HUES64 (cell line): ENCODE results near the gene SLX4.

ENCODE experiments used
- H3K27ac ChIP-seq: 2 replicates; pipeline ENCODE4 v1.7.0; 2013; ENCODE audit warnings: low read depth, low read length, inconsistent platforms
- H3K27me3 ChIP-seq: 2 replicates; pipeline ENCODE4 v1.6.1; 2013; ENCODE audit warnings: mild to moderate bottlenecking, low read length; ENCODE audit not compliant: insufficient read depth
- H3K36me3 ChIP-seq: 2 replicates; pipeline ENCODE4 v1.6.1; 2013; ENCODE audit warnings: mild to moderate bottlenecking, low read length; ENCODE audit not compliant: insufficient read depth
- H3K4me1 ChIP-seq: 2 replicates; pipeline ENCODE4 v1.6.1; 2013; ENCODE audit warnings: mild to moderate bottlenecking, low read length, moderate library complexity; ENCODE audit not compliant: insufficient read depth
- H3K4me3 ChIP-seq: 2 replicates; pipeline ENCODE4 v1.5.1; 2013; ENCODE audit warnings: mild to moderate bottlenecking, low read length, moderate library complexity
- H3K9ac ChIP-seq: 2 replicates; pipeline ENCODE4 v1.6.1; 2013; ENCODE audit warnings: mild to moderate bottlenecking, low read depth, low read length
- H3K9me3 ChIP-seq: 2 replicates; pipeline ENCODE4 v1.6.1; 2013; ENCODE audit warnings: low read depth, low read length; ENCODE audit not compliant: insufficient read depth
- whole genome bisulfite sequencing: fragments of 150-250, 120-280 bp; methylation state at CpG from one replicate; pipeline ENCODE4 v1.1.7; 2013; ENCODE audit warnings: missing lambda C conversion rate; 5-methylcytosine and 5-hydroxymethylcytosine counted together

The SLX4 gene

GRCh38 chr16:3578121-3578520 lies 33.3 kb downstream of the SLX4 start:
- H3K27me3 ChIP-seq = no peaks in the 10 kb centered on the region
- no peaks in the 10 kb centered on the region for H3K9me3 ChIP-seq
- H3K4me1 ChIP-seq = no peaks in the 10 kb centered on the region
- H3K4me3 ChIP-seq = no peak overlapping the region
- 92% methylated on average over 8 of the region's 8 CpGs for WGBS
- H3K36me3 ChIP-seq = peaks cover 8% of the 10 kb centered on the region; the same call in 1 of the 2 replicates
- no peak overlapping the region for H3K27ac ChIP-seq
- no peak overlapping the region for H3K9ac ChIP-seq

DNA sequence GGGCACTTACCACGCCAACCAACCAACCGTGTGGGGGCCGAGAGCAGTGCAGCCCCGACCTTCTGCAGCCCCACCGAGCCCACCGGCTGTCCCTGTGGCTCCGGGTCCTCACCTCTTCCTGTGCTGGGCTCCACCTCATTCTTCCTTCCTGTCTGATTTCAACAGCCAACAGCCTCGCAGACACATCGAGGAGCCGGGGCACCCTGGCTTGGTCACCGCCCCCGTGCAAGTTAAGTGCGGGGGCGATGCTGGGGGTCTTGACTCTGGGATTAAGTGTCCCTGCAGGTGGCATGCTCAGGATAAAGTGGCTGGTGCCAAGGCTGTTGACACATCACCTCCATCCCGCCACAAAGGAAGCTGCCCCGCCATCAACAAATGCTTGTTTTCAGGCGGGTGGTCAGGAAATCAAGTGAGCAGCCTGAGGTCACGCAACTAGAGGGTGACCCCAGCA lies 34.1 kb downstream of the SLX4 start, which contains the start of gene NLRC3:
TSS of gene NLRC3 (minus strand) at position 102 of the 451 bp plus-strand sequence. CDS start 12,367 bp downstream, outside the sequence.
- Histone ChIP-seq H3K27ac (no peak within 1 kb of the TSS), H3K9ac (no peak within 1 kb of the TSS), H3K36me3 (0 out of 2 replicates have a peak, but pooled peaks cover 2% of the 10 kb centered on the region), H3K9me3 (no peaks in the 10 kb centered on the region), H3K4me3 (no peak within 1 kb of the TSS), H3K4me1 (no peaks in the 10 kb centered on the region), H3K27me3 (no peaks in the 10 kb centered on the region)
- WGBS = 85% methylated on average over 18 of the region's 18 CpGs

DNA sequence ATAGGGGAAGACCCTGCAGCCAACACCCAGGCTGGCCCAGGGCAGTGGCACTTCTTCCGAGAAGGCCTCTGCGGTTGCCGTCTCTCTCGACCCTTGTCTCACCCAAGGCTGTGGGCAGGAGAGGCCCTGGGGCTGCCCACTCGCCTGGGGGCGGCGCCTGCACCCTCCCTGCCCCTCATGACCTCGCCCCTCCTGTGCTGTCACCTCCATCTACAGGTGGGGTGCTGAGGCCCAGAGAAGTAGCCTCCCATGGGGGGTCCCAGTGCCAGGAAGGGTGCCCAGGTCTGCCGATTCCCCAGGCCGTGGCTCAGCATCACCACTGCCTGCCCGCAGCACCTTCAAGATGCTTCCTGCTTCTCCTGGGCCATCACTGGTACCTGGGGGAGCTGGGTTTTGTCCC lies 35.2 kb downstream of the SLX4 start:
- Histone ChIP-seq H3K36me3 (no peaks in the 10 kb centered on the region), H3K9ac (no peak overlapping the region), H3K27ac (no peak overlapping the region), H3K9me3 (0 out of 2 replicates have a peak, but pooled peaks cover 2% of the 10 kb centered on the region), H3K4me3 (no peak overlapping the region), H3K27me3 (no peaks in the 10 kb centered on the region), H3K4me1 (no peaks in the 10 kb centered on the region)
- 91% methylated on average over 11 of the region's 11 CpGs for WGBS

GRCh38 chr16:3575491-3575890 lies 35.9 kb downstream of the SLX4 start:
- Histone ChIP-seq H3K9me3 (peaks cover 9% of the 10 kb centered on the region; the same call in 1 of the 2 replicates), H3K36me3 (no peaks in the 10 kb centered on the region), H3K9ac (no peak overlapping the region), H3K4me3 (no peak overlapping the region), H3K4me1 (no peaks in the 10 kb centered on the region), H3K27ac (no peak overlapping the region), H3K27me3 (no peaks in the 10 kb centered on the region)
- WGBS = 86% methylated on average over 13 of the region's 13 CpGs

DNA sequence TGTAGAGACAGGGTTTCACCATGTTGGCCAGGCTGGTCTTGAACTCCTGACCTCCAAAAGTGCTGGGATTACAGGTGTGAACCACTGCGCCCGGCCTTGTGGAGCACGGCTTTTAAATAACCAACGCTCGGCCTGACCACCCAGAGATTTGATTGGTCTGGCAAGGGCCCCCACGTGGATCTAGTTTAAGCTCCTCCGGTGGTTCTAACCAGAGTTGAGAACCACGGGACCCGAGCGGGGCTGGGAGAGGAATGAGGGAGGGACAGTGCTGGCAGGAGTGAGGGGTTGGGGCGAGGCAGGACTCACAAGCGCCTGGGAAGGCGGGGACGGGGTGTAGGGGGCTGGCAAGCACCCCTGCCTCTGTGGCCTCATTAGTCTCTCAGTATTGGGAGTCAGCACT lies 37.2 kb downstream of the SLX4 start:
- Histone ChIP-seq H3K27ac (no peak overlapping the region), H3K27me3 (no peaks in the 10 kb centered on the region), H3K9me3 (peaks cover 12% of the 10 kb centered on the region; the same call in 1 of the 2 replicates), H3K36me3 (no peaks in the 10 kb centered on the region), H3K4me1 (no peaks in the 10 kb centered on the region), H3K4me3 (no peak overlapping the region), H3K9ac (no peak overlapping the region)
- WGBS = 94% methylated on average over 14 of the region's 14 CpGs

- H3K9ac ChIP-seq = no peak overlapping the region
- H3K9me3 ChIP-seq = peaks cover 12% of the 10 kb centered on the region; the same call in 1 of the 2 replicates
- H3K27ac ChIP-seq = no peak overlapping the region
- H3K4me1 ChIP-seq = no peaks in the 10 kb centered on the region
- no peaks in the 10 kb centered on the region for H3K36me3 ChIP-seq
- WGBS = 91% methylated on average over 8 of the region's 9 CpGs
- H3K4me3 ChIP-seq = no peak overlapping the region
- H3K27me3 ChIP-seq = no peaks in the 10 kb centered on the region
These were observed 38.1 kb downstream of the SLX4 start for GRCh38 chr16:3573146-3573815.

DNA sequence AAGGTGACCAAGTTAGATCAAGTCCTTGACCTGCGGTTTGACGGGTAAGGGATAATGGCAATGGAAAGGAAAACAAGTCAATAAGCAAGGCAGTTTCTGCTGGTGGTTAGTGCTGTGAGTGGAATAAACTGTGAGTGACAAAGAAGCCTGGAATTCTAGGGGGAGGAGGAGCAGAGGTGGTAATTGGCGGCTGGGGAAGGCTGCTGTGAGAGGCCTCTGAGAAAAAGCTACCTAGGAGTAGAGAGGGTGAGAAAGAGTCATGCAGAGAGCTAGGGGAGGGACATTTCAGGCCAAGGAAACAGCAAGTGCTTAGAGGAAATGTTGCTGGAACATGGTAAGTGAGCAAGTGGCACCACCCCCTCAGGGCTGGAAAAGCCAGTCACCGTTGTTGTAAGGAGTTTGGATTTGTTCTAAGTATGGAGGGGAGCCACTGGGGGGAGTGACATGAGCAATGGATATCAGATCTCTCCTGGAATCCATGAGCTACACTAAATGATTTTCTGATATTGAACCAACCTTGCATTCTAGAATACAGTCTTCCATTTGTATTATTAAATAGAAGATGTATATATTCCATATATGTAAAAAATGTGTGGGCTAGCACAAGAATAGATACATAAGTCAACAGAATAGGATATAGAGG lies 40.9 kb downstream of the SLX4 start:
- no peak overlapping the region for H3K4me3 ChIP-seq
- H3K27ac ChIP-seq = no peak overlapping the region
- no peaks in the 10 kb centered on the region for H3K36me3 ChIP-seq
- 56% methylated on average over 4 of the region's 4 CpGs for WGBS
- peaks cover 12% of the 10 kb centered on the region; the same call in 1 of the 2 replicates for H3K9me3 ChIP-seq
- H3K4me1 ChIP-seq = no peaks in the 10 kb centered on the region
- no peak overlapping the region for H3K9ac ChIP-seq
- no peaks in the 10 kb centered on the region for H3K27me3 ChIP-seq

DNA sequence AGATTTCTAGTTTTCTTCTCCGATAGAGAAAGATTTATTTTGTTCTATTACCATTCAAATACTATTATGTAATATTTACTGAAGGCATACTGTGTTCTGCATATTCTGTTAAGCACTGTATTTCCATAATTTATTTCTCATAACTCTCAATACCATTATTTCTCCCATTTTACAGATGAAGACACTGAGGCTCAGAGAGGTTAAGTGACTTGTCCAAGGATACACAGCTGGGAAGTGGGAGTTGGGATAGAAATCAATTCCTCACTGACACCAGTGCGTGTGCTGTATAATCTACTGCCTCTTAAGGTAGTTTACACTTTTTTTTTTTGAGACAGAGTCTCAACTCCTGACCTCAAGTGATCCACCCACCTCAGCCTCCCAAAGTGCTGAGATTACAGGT lies 41.6 kb downstream of the SLX4 start:
- no peak overlapping the region for H3K4me3 ChIP-seq
- 80% methylated on average over 1 of the region's 2 CpGs for WGBS
- H3K36me3 ChIP-seq = no peaks in the 10 kb centered on the region
- peaks cover 12% of the 10 kb centered on the region; the same call in 1 of the 2 replicates for H3K9me3 ChIP-seq
- H3K27me3 ChIP-seq = no peaks in the 10 kb centered on the region
- no peak overlapping the region for H3K27ac ChIP-seq
- no peak overlapping the region for H3K9ac ChIP-seq
- no peaks in the 10 kb centered on the region for H3K4me1 ChIP-seq

- H3K27ac ChIP-seq = no peak overlapping the region
- H3K9ac ChIP-seq = no peak overlapping the region
- no peaks in the 10 kb centered on the region for H3K36me3 ChIP-seq
- H3K4me1 ChIP-seq = no peaks in the 10 kb centered on the region
- H3K27me3 ChIP-seq = no peaks in the 10 kb centered on the region
- H3K9me3 ChIP-seq = peaks cover 12% of the 10 kb centered on the region; the same call in 1 of the 2 replicates
- 69% methylated on average over 8 of the region's 8 CpGs for WGBS
- no peak overlapping the region for H3K4me3 ChIP-seq
These were observed 44.4 kb downstream of the SLX4 start for GRCh38 chr16:3566990-3567389.

GRCh38 chr16:3564889-3565141 lies 46.6 kb downstream of the SLX4 start:
- H3K9ac ChIP-seq = no peak overlapping the region
- H3K4me3 ChIP-seq = no peak overlapping the region
- H3K36me3 ChIP-seq = no peaks in the 10 kb centered on the region
- no peak overlapping the region for H3K27ac ChIP-seq
- H3K27me3 ChIP-seq = no peaks in the 10 kb centered on the region
- no peaks in the 10 kb centered on the region for H3K4me1 ChIP-seq
- no peaks in the 10 kb centered on the region for H3K9me3 ChIP-seq
- 97% methylated on average over 9 of the region's 9 CpGs for WGBS

DNA sequence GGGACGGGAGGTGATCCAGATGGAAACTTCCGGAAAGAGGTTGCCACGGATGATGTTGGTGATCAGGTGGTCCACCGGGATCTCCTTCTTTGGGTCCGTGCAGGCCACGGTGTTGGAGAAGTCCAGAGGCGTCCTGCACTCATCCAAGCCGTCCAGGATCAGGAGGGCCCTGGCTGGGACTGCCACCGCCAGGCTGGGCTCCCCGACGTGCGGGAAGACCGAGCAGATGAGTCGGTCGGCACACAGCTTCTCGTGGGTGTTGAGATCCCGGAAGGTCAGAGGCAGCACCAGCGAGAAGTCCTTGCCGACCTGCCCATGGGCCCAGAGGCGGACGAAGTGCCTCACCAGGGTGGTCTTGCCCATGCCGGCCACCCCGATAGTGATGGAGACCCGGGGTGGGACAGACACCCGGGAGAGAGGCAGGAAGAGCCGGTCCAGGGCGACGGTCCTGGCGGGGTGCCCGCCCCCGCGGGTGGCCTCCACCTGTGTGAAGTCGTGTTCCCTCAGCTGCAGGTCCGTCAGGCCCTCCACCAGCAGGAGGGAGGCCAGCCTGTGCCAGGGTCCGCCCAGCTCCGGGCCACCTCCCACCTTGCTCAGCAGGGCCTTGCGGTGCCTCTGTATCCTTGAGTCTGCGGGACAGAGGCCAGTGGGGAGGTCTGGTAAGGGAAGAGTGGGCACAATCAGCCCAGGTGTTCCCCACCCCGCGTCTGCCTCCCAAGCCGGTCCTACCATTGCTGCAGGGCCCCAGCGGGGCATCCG lies 47.1 kb downstream of the SLX4 start:
- no peak overlapping the region for H3K27ac ChIP-seq
- no peaks in the 10 kb centered on the region for H3K27me3 ChIP-seq
- no peak overlapping the region for H3K4me3 ChIP-seq
- H3K36me3 ChIP-seq = no peaks in the 10 kb centered on the region
- H3K9me3 ChIP-seq = no peaks in the 10 kb centered on the region
- H3K4me1 ChIP-seq = no peaks in the 10 kb centered on the region
- WGBS = 94% methylated on average over 43 of the region's 43 CpGs
- no peak overlapping the region for H3K9ac ChIP-seq
